Smooth muscle cell (in vitro differentiated cells): ENCODE measurements around the gene TGFBR3. TPM values are rescaled to one million over a fixed set of nuclear protein-coding genes. Genes with fewer than 3 reads are reported as not detected.

Experiments
- DNase-seq: peaks from one replicate; lab custom pipeline; 2025; ENCODE audit not compliant: unreplicated experiment; lab: John Stamatoyannopoulos, UW
- H2AFZ ChIP-seq: fragments of 200-600 bp; sonication (generic); 2 replicates; pipeline ENCODE4 v1.6.0; 2016; ENCODE audit warnings: antibody characterized with exemption, low read depth, mild to moderate bottlenecking
- H3F3A ChIP-seq: fragments of 200-600 bp; sonication (generic); 2 replicates; pipeline ENCODE4 v1.6.0; 2017; ENCODE audit warnings: antibody characterized with exemption, low read depth
- H3K27ac ChIP-seq: fragments of 200-600 bp; sonication (generic); 2 replicates; pipeline ENCODE4 v1.5.1; 2016; ENCODE audit warnings: low read depth, mild to moderate bottlenecking
- H3K27me3 ChIP-seq: fragments of 200-600 bp; sonication (generic); 2 replicates; pipeline ENCODE4 v1.6.1; 2016; ENCODE audit warnings: low read depth, mild to moderate bottlenecking
- H3K36me3 ChIP-seq: fragments of 200-600 bp; sonication (generic); 2 replicates; pipeline ENCODE4 v1.5.1; 2016; ENCODE audit warnings: low read depth
- H3K4me1 ChIP-seq: fragments of 200-600 bp; sonication (generic); 2 replicates; pipeline ENCODE4 v1.5.1; 2016; ENCODE audit warnings: low read depth
- H3K4me2 ChIP-seq: fragments of 200-600 bp; sonication (generic); 2 replicates; pipeline ENCODE4 v1.6.0; 2016; ENCODE audit warnings: mild to moderate bottlenecking
- H3K4me3 ChIP-seq: fragments of 200-600 bp; sonication (generic); 2 replicates; pipeline ENCODE4 v1.5.1; 2016; ENCODE audit warnings: mild to moderate bottlenecking
- H3K79me2 ChIP-seq: fragments of 200-600 bp; sonication (generic); 2 replicates; pipeline ENCODE4 v1.6.0; 2016; ENCODE audit warnings: low read depth, mild to moderate bottlenecking
- H3K9ac ChIP-seq: fragments of 200-600 bp; sonication (generic); 2 replicates; pipeline ENCODE4 v1.6.0; 2016; ENCODE audit warnings: low read depth
- H3K9me3 ChIP-seq: fragments of 200-600 bp; sonication (generic); replicated peaks from 2 replicates; pipeline ENCODE4 v1.5.1; 2016; ENCODE audit warnings: low read depth
- H4K20me1 ChIP-seq: fragments of 200-600 bp; sonication (generic); 2 replicates; pipeline ENCODE4 v1.6.0; 2016; ENCODE audit warnings: low read depth
- WGBS: methylation state at CpG from one replicate; pipeline ENCODE4 v1.1.7; 2016; ENCODE audit warnings: low lambda C conversion rate; 5-methylcytosine and 5-hydroxymethylcytosine counted together
- polyA plus RNA-seq: library from polyadenylated mRNA; unstranded; fragments of >200 nt; fragmentation: Nextera tagmentation; extraction: Ambion mirVana; gene quantifications from 2 replicates; pipeline ENCODE4 v1.2.1, GENCODE V29; 2016
- total RNA-seq: library from RNA; depleted of rRNA; stranded (reverse); fragments of >200 nt; gene quantifications from 2 replicates; pipeline ENCODE4 v1.2.3, GENCODE V29; 2014
- TF ChIP-seq, protein P1 (sequence below): fragments of 200-600 bp; sonication (generic); IDR thresholded peaks from 2 replicates; pipeline ENCODE4 v1.5.1; 2017; ENCODE audit warnings: borderline replicate concordance, mild to moderate bottlenecking, antibody characterized with exemption; ENCODE audit not compliant: insufficient read depth, poor library complexity, severe bottlenecking

TGFBR3 gene
- total and polyA plus RNA-seq, 2 experiments from 2014 or later = 68.3 to 112 TPM

DNA sequence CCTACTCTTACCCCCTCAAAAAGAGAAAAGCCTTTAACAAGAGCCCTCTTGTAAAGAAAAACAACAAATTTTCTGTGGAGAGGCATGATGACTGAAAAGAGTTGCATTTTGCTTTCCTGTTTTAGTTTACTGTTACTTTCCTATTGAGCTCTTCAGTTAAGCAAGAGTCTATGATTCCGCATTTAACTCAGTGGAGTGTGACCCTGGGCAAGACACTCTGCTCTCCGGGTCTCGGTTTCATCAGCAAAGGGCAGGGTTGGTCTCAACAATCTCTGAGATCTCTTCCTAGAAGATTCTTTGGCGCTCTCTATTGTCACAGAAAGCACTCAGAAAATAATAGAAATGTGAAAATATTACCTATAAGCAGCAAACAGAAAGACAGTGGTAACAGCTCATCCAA, 175.7 kb downstream of the TGFBR3 start:
- Histone ChIP-seq H3K9ac (no peak overlapping the region), H4K20me1 (no peaks in the 10 kb centered on the region), H3K4me2 (no peak overlapping the region), H3K4me3 (no peak overlapping the region), H3K4me1 (peaks cover 12% of the 10 kb centered on the region), H3K79me2 (peaks cover under 1% of the 10 kb centered on the region), H3K27ac (no peak overlapping the region), H2AFZ (no peak overlapping the region), H3K9me3 (no peaks in the 10 kb centered on the region), H3K27me3 (no peaks in the 10 kb centered on the region), H3K36me3 (no peaks in the 10 kb centered on the region), H3F3A (peaks cover 7% of the 10 kb centered on the region)
- TF ChIP-seq, protein P1, sequence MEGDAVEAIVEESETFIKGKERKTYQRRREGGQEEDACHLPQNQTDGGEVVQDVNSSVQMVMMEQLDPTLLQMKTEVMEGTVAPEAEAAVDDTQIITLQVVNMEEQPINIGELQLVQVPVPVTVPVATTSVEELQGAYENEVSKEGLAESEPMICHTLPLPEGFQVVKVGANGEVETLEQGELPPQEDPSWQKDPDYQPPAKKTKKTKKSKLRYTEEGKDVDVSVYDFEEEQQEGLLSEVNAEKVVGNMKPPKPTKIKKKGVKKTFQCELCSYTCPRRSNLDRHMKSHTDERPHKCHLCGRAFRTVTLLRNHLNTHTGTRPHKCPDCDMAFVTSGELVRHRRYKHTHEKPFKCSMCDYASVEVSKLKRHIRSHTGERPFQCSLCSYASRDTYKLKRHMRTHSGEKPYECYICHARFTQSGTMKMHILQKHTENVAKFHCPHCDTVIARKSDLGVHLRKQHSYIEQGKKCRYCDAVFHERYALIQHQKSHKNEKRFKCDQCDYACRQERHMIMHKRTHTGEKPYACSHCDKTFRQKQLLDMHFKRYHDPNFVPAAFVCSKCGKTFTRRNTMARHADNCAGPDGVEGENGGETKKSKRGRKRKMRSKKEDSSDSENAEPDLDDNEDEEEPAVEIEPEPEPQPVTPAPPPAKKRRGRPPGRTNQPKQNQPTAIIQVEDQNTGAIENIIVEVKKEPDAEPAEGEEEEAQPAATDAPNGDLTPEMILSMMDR = no peak
- WGBS = 95% methylated on average over 4 of the region's 4 CpGs
- no peak for DNase-seq

DNA sequence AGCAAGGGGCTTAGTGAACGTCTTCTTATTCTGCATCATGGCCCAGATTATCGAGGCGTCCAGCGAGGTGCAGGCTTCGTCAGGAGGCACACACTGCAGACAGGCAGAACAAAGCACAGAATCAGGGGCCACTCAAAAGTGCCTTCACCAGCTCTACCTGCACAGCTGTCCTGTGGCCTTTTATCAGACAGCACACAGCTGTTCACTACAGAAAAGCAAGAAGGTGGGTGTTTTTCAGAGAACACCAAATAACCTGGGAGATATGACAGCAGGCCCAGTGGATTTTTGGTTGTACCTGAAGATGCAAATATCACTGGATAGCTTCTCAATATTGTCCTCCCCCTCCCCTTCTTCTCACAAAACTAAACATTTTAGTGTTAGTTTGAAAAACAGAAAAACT, 177.3 kb downstream of the TGFBR3 start:
- Histone ChIP-seq H4K20me1 (no peaks in the 10 kb centered on the region), H3K79me2 (peaks cover 6% of the 10 kb centered on the region), H2AFZ (no peak overlapping the region), H3K4me1 (peaks cover 10% of the 10 kb centered on the region), H3K4me3 (no peak overlapping the region), H3K9me3 (no peaks in the 10 kb centered on the region), H3F3A (peaks cover 3% of the 10 kb centered on the region), H3K9ac (no peak overlapping the region), H3K27ac (no peak overlapping the region), H3K36me3 (no peaks in the 10 kb centered on the region), H3K27me3 (no peaks in the 10 kb centered on the region), H3K4me2 (no peak overlapping the region)
- 95% methylated on average over 5 of the region's 5 CpGs for WGBS
- DNase-seq = no peak
- TF ChIP-seq, protein P1 = no peak

DNA sequence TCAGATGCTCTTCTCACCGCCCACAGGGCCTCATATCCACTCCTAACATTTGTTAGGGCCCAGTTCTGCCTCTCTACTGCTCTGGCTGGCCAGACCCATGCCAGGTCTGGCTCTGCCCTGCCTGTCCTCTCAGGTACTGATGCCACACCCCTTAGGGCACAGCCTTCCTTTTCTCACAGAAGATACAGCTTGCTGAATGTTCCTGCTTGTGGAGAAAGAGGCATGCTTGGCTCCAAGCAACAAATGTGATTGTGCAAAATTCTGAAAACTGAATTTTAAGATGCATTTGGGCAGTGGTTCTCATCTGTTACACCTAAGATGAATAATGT, 178.1 kb downstream of the TGFBR3 start:
- no peak for DNase-seq
- H2AFZ ChIP-seq = no peak overlapping the region
- no peaks in the 10 kb centered on the region for H3K27me3 ChIP-seq
- TF ChIP-seq, protein P1 = no peak
- H3K4me2 ChIP-seq = no peak overlapping the region
- H3K27ac ChIP-seq = no peak overlapping the region
- peaks cover 6% of the 10 kb centered on the region for H3K79me2 ChIP-seq
- H3K9me3 ChIP-seq = no peaks in the 10 kb centered on the region
- 100% methylated on average over 1 of the region's 1 CpG for WGBS
- H3K4me1 ChIP-seq = peaks cover 1% of the 10 kb centered on the region
- no peak overlapping the region for H3K9ac ChIP-seq
- H3F3A ChIP-seq = peaks cover 3% of the 10 kb centered on the region
- H3K4me3 ChIP-seq = no peak overlapping the region
- no peaks in the 10 kb centered on the region for H3K36me3 ChIP-seq
- no peaks in the 10 kb centered on the region for H4K20me1 ChIP-seq

DNA sequence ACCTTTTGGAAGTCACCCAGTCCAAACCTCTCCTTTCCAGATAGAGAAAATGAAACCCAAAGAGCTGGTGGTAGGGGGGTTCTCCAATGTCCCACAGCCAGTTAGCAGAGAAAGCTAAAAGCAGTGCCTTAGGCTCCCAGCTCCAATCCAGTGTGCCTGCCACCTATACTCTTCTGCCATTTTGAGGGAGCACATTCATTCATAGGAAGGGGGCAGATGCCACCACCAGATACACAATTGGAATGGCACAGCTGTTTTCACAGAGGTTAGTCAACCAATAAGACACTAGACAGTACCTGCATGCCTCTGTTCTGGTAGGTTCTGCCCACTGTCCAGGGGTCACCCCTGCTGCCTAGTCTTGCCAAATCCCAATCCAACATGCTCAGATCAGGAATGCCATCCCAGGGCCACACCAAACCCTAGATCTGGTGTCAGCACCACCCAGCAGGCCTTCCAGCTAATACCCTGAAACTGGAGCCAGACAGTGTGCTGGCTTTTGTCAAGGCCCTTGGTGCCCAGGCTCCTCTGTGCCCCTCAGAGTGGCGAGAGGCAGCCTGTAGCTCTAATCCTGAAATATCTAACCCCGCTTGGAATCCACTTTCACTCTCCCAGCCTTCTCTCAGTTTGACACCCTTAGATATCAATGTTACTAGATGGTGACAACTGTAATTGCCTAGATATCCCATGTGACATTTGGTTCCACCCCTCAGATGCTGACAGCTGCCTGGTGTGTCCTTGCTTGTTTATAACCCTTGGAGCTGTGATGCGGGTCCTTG, 178.6 kb downstream of the TGFBR3 start:
- no peak overlapping the region for H2AFZ ChIP-seq

More for the DNA sequence above, 178.6 kb downstream of the TGFBR3 start:
- Histone ChIP-seq H3K9ac (no peak overlapping the region), H3K27ac (peak overlapping the region; percentile 15), H3F3A (peaks cover 3% of the 10 kb centered on the region), H3K27me3 (no peaks in the 10 kb centered on the region), H3K4me2 (no peak overlapping the region), H3K36me3 (no peaks in the 10 kb centered on the region), H3K79me2 (peaks cover 6% of the 10 kb centered on the region), H3K9me3 (no peaks in the 10 kb centered on the region), H3K4me1 (no peaks in the 10 kb centered on the region), H4K20me1 (no peaks in the 10 kb centered on the region), H3K4me3 (no peak overlapping the region)
- DNase-seq = no peak
- TF ChIP-seq, protein P1 = no peak
- WGBS = 82% methylated on average over 3 of the region's 3 CpGs
